ENCODE measurements around the gene PALM3.
A peak's percentile ranks its signal among the peaks of the same experiment; 100 is the strongest.
"Not testable (repeated sequence)": the region's sequence is repeated elsewhere in the genome, so short reads cannot be mapped to it uniquely, and the experiment has no call there.

The PALM3 gene

DNA sequence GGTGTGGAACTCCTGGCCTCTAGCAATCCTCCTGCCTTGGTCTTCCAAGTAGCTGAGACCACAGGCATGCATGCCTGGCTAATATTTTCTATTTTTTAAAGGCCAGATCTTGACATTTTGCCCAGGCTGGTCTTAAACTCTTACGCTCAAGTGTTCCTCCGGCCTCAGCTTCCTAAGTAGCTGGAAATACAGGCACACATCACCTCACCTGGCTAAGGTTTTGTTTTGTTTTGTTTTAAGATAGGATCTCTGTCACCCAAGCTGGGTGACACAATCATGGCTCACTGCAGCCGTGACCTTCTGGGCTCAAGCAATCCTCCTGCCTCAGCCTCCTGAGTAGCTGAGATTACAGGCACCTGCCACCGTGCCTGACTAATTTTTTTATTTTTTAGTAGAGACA lies 39.4 kb downstream of the PALM3 start:
- Histone ChIP-seq H3K4me3 (no peak overlapping the region), H3K36me3 (ENCODE audit: insufficient read depth, low read length) (no peaks in the 10 kb centered on the region), H3K9me3 (ENCODE audit: low read depth, low read length) (no peaks in the 10 kb centered on the region), H3K9ac (ENCODE audit: insufficient read length) (no peak overlapping the region), H3K27ac (no peak overlapping the region)
- TF ChIP-seq POLR2AphosphoS5 (IDR thresholded peaks at IDR 0.05; ENCODE audit: borderline replicate concordance, low read depth, low read length) = no peak
- TF ChIP-seq FOXP2 (optimal IDR thresholded peaks at IDR 0.05; ENCODE audit: control extremely low read depth, extremely low read length, insufficient read depth) = no peak
- no peak for TF ChIP-seq EZH2 (IDR thresholded peaks at IDR 0.05)
- DNase-seq (ENCODE audit: low read depth, low spot score) = no peak

DNA sequence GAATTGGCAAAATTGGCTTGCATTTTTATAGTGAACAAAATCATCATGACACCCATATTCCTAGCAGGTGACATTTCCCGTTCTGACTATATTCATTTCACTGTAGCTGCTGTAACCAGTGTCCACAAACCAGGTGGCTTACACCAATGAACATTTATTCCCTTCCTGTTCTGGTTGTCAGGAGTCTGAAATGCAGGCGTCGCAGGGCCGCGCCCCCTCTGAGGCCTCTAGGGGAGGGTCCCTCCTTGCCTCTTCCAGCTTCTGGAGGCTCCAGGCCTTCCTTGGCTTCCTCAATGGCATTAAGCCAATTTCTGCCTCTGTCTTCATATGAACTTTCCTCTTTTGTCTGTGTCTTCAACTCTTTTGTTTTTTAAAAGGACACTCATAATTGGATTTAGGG lies 40.4 kb downstream of the PALM3 start:
- Histone ChIP-seq H3K4me3 (no peak overlapping the region), H3K27ac (no peak overlapping the region), H3K36me3 (ENCODE audit: insufficient read depth, low read length) (no peaks in the 10 kb centered on the region), H3K9me3 (ENCODE audit: low read depth, low read length) (no peaks in the 10 kb centered on the region), H3K9ac (ENCODE audit: insufficient read length) (no peak overlapping the region)
- no peak for TF ChIP-seq POLR2AphosphoS5 (IDR thresholded peaks at IDR 0.05; ENCODE audit: borderline replicate concordance, low read depth, low read length)
- no peak for TF ChIP-seq EZH2 (IDR thresholded peaks at IDR 0.05)
- no peak for TF ChIP-seq FOXP2 (optimal IDR thresholded peaks at IDR 0.05; ENCODE audit: control extremely low read depth, extremely low read length, insufficient read depth)
- no peak for DNase-seq (ENCODE audit: low read depth, low spot score)

DNA sequence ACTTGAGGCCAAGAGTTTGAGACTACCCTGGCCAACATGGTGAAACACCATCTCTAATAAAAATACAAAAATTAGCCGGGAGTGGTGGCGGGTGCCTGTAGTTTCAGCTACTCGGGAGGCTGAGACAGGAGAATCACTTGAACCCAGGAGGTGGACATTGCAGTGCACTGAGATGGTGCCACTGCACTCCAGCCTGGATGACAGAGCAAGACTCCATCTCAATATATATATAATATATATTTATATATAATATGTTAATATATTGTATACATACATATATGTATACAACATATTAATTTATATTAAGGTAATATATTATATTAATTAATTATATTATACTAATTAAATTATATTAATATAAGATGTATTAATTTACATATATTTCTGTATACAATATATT lies 42.1 kb downstream of the PALM3 start:
- not testable (repeated sequence) for H3K9me3 ChIP-seq (ENCODE audit: low read depth, low read length); H3K4me3 ChIP-seq; H3K36me3 ChIP-seq (ENCODE audit: insufficient read depth, low read length); H3K9ac ChIP-seq (ENCODE audit: insufficient read length); DNase-seq (ENCODE audit: low read depth, low spot score); H3K27ac ChIP-seq

DNA sequence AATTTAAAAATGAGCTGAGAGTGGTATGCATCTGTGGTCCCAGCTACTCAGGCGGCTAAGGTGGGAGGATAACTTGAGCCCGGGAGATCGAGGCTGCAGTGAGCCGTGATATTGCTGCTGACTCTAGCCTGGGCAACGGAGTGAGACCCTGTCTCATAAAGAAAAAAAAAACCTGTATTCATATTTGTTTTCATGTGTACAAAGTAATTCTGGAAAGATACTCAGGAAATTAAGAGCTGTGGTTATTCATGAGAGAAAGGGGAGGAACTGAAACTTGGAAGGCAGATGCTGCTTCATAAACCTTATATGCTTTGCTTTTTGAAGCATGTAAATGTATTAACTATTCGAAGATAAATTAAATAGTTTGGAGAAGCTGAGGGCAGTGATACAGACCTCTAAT lies 42.8 kb downstream of the PALM3 start:
- no peaks in the 10 kb centered on the region for H3K9me3 ChIP-seq (ENCODE audit: low read depth, low read length)
- no peak for DNase-seq (ENCODE audit: low read depth, low spot score)
- no peak for TF ChIP-seq POLR2AphosphoS5 (IDR thresholded peaks at IDR 0.05; ENCODE audit: borderline replicate concordance, low read depth, low read length)
- no peak for TF ChIP-seq EZH2 (IDR thresholded peaks at IDR 0.05)
- no peak for TF ChIP-seq FOXP2 (optimal IDR thresholded peaks at IDR 0.05; ENCODE audit: control extremely low read depth, extremely low read length, insufficient read depth)
- no peak overlapping the region for H3K4me3 ChIP-seq
- no peak overlapping the region for H3K9ac ChIP-seq (ENCODE audit: insufficient read length)
- H3K27ac ChIP-seq = 0 out of 2 replicates have a peak overlapping the region, but pooled peaks have one; percentile 31
- no peaks in the 10 kb centered on the region for H3K36me3 ChIP-seq (ENCODE audit: insufficient read depth, low read length)

DNA sequence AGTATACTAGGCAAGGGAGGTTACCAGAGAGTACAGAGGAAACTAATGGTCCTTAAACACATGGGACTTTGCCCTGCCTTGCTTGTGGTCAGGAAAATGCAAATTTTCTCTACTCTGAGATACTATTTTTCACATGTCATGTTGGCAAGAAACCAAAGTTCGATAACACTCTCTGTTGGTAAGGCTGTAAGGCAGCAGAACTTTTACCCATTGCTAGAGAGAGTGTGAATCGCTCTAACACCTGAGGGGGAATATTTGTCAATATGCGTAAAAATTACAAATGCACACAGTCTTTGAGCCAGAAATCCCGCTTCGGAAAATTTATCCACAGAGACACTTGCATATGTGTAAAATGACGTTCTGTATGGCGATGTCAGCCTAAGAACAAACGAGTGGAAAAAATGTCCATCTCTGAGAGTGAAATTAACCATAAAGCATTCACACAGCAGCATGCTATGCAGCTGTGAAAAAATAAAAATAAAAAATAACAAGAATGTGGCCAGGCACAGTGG lies 46.3 kb downstream of the PALM3 start:
- no peak overlapping the region for H3K27ac ChIP-seq
- H3K9me3 ChIP-seq (ENCODE audit: low read depth, low read length) = no peaks in the 10 kb centered on the region
- TF ChIP-seq EZH2 (IDR thresholded peaks at IDR 0.05) (no peak), POLR2AphosphoS5 (IDR thresholded peaks at IDR 0.05; ENCODE audit: borderline replicate concordance, low read depth, low read length) (no peak), FOXP2 (optimal IDR thresholded peaks at IDR 0.05; ENCODE audit: control extremely low read depth, extremely low read length, insufficient read depth) (no peak)
- no peaks in the 10 kb centered on the region for H3K36me3 ChIP-seq (ENCODE audit: insufficient read depth, low read length)
- H3K9ac ChIP-seq (ENCODE audit: insufficient read length) = no peak overlapping the region
- DNase-seq (ENCODE audit: low read depth, low spot score) = no peak
- H3K4me3 ChIP-seq = no peak overlapping the region

DNA sequence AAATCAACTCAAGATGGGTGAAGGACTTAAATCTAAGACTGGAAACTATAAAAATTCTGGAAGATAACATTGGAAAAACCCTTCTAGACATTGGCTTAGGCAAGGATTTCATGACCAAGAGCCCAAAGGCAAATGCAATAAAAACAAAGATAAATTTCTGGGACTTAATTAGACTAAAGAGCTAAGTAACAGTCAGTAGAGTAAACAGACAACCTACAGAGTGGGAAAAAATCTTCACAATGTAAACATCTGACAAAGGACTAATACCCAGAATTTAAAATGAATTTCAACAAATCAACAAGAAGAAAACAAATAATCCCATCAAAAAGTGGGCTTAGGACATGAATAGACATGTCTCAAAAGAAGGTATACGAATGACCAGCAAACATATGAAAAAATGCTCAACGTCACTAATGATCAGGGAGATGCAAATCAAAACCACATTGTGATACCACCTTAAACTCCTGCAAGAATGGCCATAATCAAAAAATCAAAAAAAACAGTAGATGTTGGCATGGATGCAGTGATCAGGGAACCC lies 49.4 kb downstream of the PALM3 start:
- H3K36me3 ChIP-seq (ENCODE audit: insufficient read depth, low read length) = no peaks in the 10 kb centered on the region
- no peak overlapping the region for H3K27ac ChIP-seq
- H3K9me3 ChIP-seq (ENCODE audit: low read depth, low read length) = no peaks in the 10 kb centered on the region
- H3K4me3 ChIP-seq = no peak overlapping the region
- H3K9ac ChIP-seq (ENCODE audit: insufficient read length) = no peak overlapping the region
- DNase-seq (ENCODE audit: low read depth, low spot score) = no peak
- no peak for TF ChIP-seq FOXP2 (optimal IDR thresholded peaks at IDR 0.05; ENCODE audit: control extremely low read depth, extremely low read length, insufficient read depth)

DNA sequence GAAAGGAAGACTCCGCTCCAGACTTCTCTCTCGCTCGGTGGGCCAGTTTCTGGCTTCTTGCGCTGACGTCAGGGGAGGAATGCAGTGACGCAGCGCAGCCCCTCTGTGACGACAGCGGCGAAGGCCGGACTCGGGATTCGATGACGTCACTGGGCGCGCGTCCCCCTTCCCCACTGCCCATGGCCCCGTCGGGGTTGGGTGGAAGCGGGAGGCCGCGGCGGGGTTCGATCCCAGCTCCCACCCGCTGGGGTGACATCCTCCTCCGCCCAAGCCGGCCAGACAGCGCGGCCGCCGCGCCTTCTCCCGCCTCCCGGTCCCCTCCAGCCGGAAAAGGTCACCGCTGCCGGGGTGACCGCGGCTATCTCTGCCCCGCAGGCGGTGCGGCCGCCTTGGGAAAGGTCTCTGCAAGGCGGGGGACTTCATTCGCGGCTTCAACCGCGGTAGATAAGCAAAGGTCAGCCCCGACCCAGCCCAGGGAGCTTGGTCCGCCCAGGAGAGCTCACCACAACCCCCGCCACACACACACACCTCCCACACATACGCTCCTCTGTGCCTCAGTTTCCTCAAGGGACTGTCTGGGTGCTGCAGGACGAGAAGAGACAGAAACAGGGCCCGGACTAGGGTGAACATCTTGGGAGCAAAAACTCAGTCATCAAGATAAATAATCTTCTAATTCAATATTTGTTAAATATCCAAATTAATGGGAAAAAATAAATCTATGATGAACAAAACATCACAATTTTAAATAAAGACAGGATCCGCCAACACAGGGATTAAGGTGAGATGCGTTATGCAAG lies 54.9 kb downstream of the PALM3 start:
- DNase-seq (ENCODE audit: low read depth, low spot score) = no peak
- H3K9ac ChIP-seq (ENCODE audit: insufficient read length) = peak overlapping the region; percentile 87
- H3K27ac ChIP-seq = peak overlapping the region; percentile 90
- no peaks in the 10 kb centered on the region for H3K9me3 ChIP-seq (ENCODE audit: low read depth, low read length)
- H3K36me3 ChIP-seq (ENCODE audit: insufficient read depth, low read length) = no peaks in the 10 kb centered on the region
- H3K4me3 ChIP-seq = peak overlapping the region; percentile 92
- TF ChIP-seq FOXP2 (optimal IDR thresholded peaks at IDR 0.05; ENCODE audit: control extremely low read depth, extremely low read length, insufficient read depth) = peak; percentile 12
- TF ChIP-seq EZH2 (IDR thresholded peaks at IDR 0.05) = no peak
- peak; percentile 49; the same call in 1 of the 2 replicates for TF ChIP-seq POLR2AphosphoS5 (IDR thresholded peaks at IDR 0.05; ENCODE audit: borderline replicate concordance, low read depth, low read length)

DNA sequence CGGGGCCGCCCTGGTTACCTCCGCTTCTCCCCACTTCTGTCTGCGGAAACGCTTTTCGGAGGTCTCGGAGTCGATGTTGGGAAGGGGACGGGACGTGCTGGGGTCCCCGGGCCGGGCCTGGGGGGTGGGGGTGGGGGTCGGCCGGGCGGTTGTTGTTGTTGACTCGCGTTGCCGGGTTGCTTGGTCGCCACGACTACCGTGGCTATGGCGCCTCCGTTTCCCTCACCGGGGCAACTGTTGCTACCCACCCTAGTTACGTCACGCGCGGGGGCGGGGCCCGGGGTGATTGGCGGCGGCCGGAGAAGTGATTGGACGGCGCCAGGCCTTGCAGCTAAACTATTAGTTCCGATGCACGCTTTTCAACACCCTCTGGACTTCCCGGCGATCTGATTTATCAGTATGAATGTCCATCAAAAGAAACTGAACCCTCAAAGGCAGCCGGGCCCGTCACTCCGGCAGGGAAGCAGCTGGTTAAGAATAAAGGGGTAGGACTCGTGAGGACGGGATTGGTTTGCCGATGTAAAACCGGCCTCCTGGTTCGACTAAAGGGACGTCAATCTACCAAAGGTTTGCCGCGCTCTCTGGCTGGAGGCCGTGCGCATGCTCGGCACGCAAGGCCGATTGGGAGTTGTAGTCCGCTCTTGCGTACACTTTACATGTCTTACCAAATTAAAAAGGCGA lies 55.7 kb downstream of the PALM3 start, which contains the start of gene RFX1:
TSS of gene RFX1 (minus strand) at position 236 of the 681 bp plus-strand sequence. CDS start 12,477 bp downstream, outside the sequence.
- H3K9me3 ChIP-seq (ENCODE audit: low read depth, low read length) = no peaks in the 10 kb centered on the region
- no peaks in the 10 kb centered on the region for H3K36me3 ChIP-seq (ENCODE audit: insufficient read depth, low read length)
- peak within 1 kb of the TSS; percentile 91 for H3K27ac ChIP-seq
- peak within 1 kb of the TSS; percentile 87 for H3K9ac ChIP-seq (ENCODE audit: insufficient read length)
- peak within 1 kb of the TSS; percentile 92 for H3K4me3 ChIP-seq
- DNase-seq (ENCODE audit: low read depth, low spot score) = peak; percentile 100
- TF ChIP-seq POLR2AphosphoS5 (IDR thresholded peaks at IDR 0.05; ENCODE audit: borderline replicate concordance, low read depth, low read length) = no peak
